GM21825 (cell line): Measurements from ENCODE around the gene ADSS1.
"Not testable (repeated sequence)": the region's sequence is repeated elsewhere in the genome, so short reads cannot be mapped to it uniquely, and the experiment has no call there.

Experiments
- ATAC-seq: cut with Tn5 transposase; IDR thresholded peaks from one replicate; pipeline ENCODE4 v1.9.1; 2021; ENCODE audit warnings: mild to moderate bottlenecking, moderate library complexity; ENCODE audit not compliant: unreplicated experiment

The ADSS1 gene

GRCh38 chr14:104714066-104714465 is 10.0 kb upstream of the ADSS1 start:
- ATAC-seq = no peak

- no peak for ATAC-seq
Observed at GRCh38 chr14:104714681-104715080, 9.3 kb upstream of the ADSS1 start.

DNA sequence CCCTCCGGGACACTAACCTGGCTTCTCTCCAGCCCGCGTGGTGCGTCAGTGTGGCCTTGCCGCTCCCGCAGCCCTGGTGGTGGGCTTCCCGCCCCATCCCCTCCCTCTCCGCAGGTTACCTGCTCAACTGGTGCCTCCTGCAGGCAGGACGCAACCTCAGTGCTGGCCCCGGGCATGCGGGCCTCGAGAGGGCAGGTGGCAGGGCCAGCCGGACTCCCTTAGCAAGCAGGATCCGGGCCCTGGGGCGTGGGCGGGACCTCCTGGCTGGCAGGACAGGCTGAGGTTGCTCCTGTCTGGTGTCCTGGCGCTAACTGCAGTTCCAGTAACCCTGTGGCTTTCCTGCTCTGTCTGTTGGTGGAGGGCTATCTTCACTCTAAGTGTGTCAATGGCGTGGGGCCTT is 8.6 kb upstream of the ADSS1 start:
- no peak for ATAC-seq

DNA sequence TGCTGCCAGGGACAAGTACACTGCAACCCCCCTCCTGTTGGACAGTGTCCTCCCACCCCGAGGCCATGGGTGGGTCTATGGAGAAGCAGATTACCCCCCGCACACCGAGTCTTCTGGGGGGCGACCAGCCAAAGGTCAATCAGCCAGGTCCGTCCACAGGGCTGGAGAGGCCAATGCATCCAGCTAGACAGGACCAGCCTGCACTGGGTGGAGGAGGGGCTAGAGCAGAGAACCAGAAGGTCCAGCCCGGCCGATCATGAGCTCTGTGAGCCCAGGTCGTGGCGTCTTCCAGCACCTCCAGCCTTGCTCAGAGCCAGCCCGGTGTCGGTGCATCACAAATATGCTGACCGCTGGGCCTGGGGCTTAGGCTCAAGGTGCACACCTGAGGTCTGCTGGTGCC is 8.2 kb upstream of the ADSS1 start:
- no peak for ATAC-seq

DNA sequence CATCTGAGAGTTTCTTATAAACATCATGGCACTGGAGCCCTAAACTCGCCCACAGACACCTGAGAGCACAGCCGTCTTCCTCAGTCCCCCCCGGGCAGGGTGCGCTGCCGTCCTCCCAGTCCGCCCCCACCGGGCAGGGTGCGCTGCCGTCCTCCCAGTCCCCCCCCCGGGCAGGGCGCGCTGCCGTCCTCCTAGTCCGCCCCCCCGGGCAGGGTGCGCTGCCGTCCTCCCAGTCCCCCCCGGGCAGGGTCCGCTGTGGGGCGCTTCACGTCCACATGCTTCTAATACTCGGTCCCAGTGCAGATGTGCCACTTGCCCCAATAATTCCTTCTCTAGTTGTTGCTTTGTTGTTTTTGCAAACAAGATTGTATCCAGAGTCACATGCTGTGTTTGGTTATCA is 6.9 kb upstream of the ADSS1 start:
- no peak for ATAC-seq

DNA sequence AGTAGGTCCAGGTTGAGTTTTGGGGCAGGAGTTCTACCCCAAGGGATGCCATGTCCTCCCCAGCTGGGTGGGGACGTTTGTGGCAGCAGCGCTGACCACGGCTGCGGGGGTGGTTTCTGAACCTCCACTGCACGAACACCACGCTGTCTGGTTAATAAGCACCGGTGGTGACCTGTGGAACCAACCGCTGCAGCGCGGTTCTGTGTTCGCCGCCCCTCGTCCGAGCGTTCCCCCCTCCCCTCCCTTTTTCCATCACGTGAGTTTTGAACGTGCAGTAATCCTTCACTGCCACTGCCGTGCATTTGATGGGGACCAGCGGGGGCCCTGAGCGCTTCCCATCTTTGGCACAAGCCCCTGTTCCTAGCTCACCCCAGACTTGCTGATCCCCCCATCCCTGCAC is 6.4 kb upstream of the ADSS1 start:
- no peak for ATAC-seq

DNA sequence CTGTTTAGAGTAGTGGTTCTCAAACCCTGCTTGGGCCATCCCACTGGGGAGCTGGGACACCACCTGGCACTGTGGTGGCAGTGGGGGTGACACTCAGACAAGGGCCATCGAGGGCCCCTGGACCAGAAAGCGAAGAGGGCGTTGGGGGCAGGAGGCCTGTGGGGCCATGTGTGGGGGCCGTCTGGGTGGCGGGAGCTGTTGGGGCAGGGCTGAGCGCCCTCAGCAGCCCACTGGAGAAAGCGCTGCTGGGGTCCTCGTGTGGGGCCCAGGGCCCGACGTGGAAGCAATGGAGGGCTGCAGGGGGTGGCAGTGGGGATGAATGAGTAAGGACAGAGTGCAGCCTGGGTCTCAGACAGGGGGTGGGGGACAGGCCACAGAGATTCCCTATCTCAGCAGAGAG is 5.9 kb upstream of the ADSS1 start:
- ATAC-seq = no peak

- ATAC-seq = no peak
Observed at GRCh38 chr14:104718871-104719270, 5.2 kb upstream of the ADSS1 start.

GRCh38 chr14:104719343-104719742 is 4.7 kb upstream of the ADSS1 start:
- ATAC-seq = no peak

DNA sequence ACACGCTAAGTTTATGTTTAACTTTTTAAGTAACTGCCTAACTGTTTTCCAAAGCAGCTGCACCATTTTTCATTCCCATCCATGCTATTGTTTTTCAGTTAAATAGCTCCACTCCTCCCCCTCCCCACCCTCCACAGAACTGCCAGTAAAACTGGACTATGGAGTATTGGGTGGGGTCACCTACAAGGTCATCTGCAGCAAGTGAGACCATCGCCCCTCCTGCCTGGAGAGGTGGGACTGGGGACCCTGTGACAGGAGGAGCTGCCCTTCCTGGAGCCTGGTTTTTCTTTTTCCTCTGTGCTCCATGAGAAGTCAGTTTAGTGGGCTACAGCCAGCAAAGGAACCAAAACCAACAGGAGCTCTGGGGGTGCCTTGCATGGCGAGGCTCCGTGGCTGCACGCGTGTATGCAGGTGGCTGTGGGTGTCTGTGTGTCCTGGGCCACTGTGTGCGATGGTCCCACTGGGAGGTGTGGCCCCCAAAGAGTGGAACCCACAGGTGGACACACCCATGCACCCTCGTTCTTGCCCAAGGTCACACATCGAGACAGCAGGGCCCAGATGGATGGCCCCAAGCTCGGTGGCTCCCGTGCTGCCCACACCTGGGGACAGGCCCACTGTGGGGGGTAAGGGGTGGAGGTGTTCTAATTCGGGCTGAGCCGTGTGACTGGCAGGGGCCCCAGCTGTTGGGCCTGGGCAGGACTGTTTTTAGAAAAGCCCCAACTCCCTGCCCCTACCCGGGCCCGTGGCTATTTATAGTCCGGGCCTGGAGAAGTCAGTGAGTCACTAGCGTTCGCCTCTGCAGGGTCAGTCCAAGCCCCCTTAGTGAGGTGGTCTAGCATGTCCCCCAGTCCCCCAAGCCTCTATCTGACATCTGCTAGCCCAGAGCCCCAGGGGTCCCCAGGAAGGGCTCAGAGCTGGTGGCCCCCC is 2.3 kb upstream of the ADSS1 start:
- no peak for ATAC-seq

DNA sequence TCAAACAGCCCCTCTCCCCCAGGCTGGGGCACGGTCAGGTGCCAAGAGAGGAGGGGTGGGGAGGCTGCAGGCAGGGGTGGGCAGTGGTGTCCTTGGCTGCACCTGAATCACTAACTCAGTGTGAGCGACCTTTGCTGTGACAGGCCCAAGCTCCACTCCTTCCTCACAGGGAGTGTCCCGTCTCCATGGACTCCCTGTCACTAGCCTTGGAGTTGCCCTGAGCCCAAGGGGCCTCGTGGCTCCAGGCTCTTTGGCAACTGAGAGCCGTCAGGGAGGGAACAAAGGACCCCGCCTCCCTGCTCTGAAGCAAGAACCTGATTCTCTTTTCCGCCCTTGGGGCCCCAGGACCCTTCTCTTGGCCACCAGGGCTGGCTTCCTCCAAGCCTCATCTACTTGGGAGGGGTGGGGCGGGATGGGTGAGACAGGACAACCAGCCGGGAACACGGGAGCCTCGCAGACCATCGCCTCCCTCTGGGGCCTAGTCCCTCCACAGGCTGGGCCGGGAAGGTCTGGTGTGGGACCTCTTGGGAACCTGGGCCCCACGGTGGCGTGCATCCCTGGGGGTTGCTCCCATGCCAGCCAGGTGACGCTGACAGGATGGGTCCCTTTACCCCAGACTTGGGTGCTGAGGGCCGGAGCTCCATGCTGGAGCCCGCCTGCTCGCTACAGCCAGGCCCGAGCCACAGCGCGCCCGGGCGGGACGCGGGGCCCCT is 935 bp upstream of the ADSS1 start:
- no peak for ATAC-seq

GRCh38 chr14:104724407-104724980 is 465 bp downstream of the ADSS1 start:
- ATAC-seq = no peak

DNA sequence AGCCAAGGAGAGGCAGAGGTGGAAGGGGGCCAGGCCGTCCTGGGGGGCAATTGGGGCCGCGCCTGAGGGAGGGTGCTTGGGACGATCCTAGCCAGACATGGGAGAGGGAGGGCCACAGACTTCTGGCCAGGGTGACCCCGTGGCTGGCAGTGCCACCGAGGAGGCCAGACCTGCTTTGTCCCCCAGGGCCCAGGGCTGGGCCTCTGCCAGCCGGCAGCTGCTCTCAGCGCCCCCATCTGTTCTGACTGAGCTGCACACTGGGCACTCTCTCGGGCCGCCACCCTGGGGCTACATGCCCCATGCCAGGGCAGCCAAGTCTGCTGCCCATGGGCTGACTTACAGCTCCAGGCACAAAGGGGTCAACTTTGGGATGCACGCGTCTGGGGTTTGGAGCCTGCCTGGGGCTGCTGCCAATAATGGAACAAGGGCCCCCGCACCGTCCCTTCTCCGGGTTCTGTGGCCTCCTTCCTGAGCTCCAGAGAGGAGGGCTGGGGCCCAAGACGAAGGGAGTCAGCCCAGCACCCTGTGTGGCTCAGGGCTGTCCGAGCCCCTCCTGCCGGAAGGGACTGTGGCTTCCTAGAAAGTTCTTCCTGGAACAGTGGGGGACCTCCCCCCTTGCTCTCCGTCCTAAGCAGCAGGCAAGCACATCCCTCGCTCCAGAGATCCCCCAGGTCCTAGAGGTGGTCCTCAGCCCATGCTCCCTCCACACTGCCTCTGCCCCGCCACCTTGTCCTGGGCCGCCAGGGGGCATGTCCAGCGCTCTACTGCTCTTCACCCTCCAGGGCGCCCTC is 1.1 kb downstream of the ADSS1 start:
- ATAC-seq = no peak

DNA sequence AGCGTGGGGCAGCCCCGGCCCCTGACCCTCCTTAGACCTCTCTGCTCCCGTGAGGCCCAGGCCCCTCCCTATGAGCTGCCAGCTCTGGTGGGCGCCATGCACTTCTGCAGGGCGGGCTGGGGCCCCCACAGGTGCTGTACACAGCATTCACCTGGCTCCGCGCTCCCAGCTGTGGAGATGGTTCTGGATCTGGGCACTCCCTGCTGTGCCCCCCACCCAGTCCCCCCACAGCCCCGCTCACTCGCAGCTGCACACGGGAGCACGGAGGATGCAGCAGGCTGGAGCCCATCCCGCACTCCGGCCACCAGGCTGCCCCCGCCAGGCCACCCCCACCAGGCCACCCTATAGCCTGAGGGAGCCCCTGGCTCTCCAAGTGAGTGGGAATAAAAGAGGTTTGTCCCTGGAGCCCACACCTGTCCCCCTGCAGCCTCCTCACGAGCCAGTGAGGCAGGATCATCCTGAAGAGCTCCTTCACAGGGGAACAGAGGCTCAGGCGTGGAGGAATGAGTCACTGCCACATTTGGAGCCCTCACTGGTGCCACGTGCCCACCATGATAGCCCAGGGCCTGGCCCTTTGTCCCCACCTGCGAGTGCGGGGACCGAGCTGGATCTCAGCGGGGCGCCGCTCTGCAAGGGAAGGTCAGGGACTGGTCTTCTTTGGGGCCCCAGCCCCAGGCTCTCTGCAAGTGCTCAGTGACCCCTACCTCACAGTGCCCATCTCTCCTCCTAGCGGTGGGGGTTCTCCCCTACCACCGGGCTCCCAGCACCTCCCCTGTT is 1.9 kb downstream of the ADSS1 start:
- ATAC-seq = no peak

- no peak for ATAC-seq
Observed at GRCh38 chr14:104726600-104727451, 2.8 kb downstream of the ADSS1 start.

DNA sequence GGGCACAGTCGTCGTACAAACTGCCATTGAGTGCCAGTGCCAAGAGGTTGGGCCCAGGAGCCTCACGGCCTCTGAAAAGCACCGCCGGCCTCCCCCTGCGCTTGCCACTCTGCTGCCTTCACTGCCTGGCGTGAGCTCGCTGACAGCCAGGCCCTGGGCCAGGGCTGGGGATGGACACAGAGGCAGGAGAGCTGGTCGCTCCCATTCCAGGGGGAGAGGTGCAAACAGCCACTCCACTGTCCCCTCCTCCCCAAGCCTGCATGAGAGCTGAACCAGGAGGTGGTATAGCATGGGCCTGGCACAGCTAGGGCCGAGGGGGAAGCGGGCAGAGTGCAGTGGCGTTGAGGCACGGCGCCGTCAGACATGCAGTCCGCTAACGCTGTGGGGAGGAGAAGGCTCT is 4.6 kb downstream of the ADSS1 start:
- ATAC-seq = no peak

- not testable (repeated sequence) for ATAC-seq
Observed at GRCh38 chr14:104729176-104729834, 5.3 kb downstream of the ADSS1 start.

GRCh38 chr14:104729835-104730181 is 5.8 kb downstream of the ADSS1 start:
- no peak for ATAC-seq

GRCh38 chr14:104730487-104730886 is 6.5 kb downstream of the ADSS1 start:
- ATAC-seq = no peak
